Endothelial cell of umbilical vein (primary cell): ENCODE measurements around the gene CLEC16A. TPM values are rescaled to one million over a fixed set of nuclear protein-coding genes. Genes with fewer than 3 reads are reported as not detected.

Experiments
- BruUV-seq: library from RNA; stranded (reverse); fragments of 400-500 nt; replicated peaks from 2 replicates; lab custom pipeline; 2021; lab: Mats Ljungman, UMichigan
- CTCF ChIA-PET: fragments of 300-600, 350-600 bp; sonication (Branson Sonifier 250); formaldehyde crosslinking; loops from one replicate; lab custom pipeline; 2021; ENCODE audit warnings: antibody characterized with exemption, inconsistent platforms; lab: Charles Lee
- POLR2A ChIA-PET: fragments of 300-600, 350-600 bp; sonication (Branson Sonifier 250); formaldehyde crosslinking; loops from one replicate; lab custom pipeline; 2021; ENCODE audit warnings: antibody characterized with exemption, inconsistent platforms; lab: Charles Lee
- DNase-seq: peaks from one replicate; pipeline ENCODE4 v3.0.0-alpha.2; 2011; ENCODE audit warnings: low read depth, low spot score
- FAIRE-seq: peaks from 2 replicates; lab custom pipeline; 2011; peaks lifted over from hg19 to GRCh38; lab: Jason Lieb, UNC
- H2AFZ ChIP-seq: 2 replicates; pipeline ENCODE4 v1.6.0; 2012; ENCODE audit warnings: low read depth, low read length, control low read depth, inconsistent platforms
- H3K27ac ChIP-seq: 2 replicates; pipeline ENCODE4 v1.5.1; 2011; ENCODE audit warnings: low read depth, mild to moderate bottlenecking, control low read depth, low read length, moderate library complexity; ENCODE audit not compliant: insufficient read depth
- H3K27me3 ChIP-seq, 2 experiments: 2 replicates each; pipeline versions ENCODE4 v1.6.0 to v1.6.1; 2011; ENCODE audit warnings: low read length in 2 of 2, mixed read lengths in 1 of 2; ENCODE audit not compliant: control insufficient read depth in 2 of 2, insufficient read depth in 2 of 2
- H3K36me3 ChIP-seq, 2 experiments: 2 replicates in 1 of 2; 3 replicates in 1 of 2; pipeline ENCODE4 v1.5.1; 2011; ENCODE audit warnings: low read length in 2 of 2, mild to moderate bottlenecking in 1 of 2, moderate library complexity in 1 of 2; ENCODE audit not compliant: control insufficient read depth in 2 of 2, insufficient read depth in 2 of 2; ENCODE audit errors: extremely low read depth in 1 of 2
- H3K4me1 ChIP-seq: 3 replicates; pipeline ENCODE4 v1.5.1; 2011; ENCODE audit warnings: mild to moderate bottlenecking, low read length; ENCODE audit not compliant: control insufficient read depth, insufficient read depth; ENCODE audit errors: extremely low read depth
- H3K4me2 ChIP-seq: 2 replicates; pipeline ENCODE4 v1.6.1; 2011; ENCODE audit warnings: low read length, control low read depth, mixed read lengths; ENCODE audit not compliant: insufficient read depth
- H3K4me3 ChIP-seq, 3 experiments: fragments of 200-600 bp in 1 of 3; sonication (generic), shearing (Covaris generic) in 1 of 3; replicated peaks in 1 of 3; 2 replicates each; pipeline ENCODE4 v1.5.1; 2011 to 2016; ENCODE audit warnings: control low read depth in 3 of 3, low read length in 3 of 3, mild to moderate bottlenecking in 2 of 3, inconsistent platforms in 1 of 3, low read depth in 1 of 3, moderate library complexity in 1 of 3; ENCODE audit not compliant: insufficient read depth in 1 of 3
- H3K79me2 ChIP-seq: 2 replicates; pipeline ENCODE4 v1.6.0; 2012; ENCODE audit warnings: low read length, inconsistent platforms; ENCODE audit not compliant: control insufficient read depth, insufficient read depth
- H3K9ac ChIP-seq: replicated peaks from 2 replicates; pipeline ENCODE3; 2011; ENCODE audit warnings: low read length, control low read depth; ENCODE audit not compliant: insufficient read depth; ENCODE audit errors: extremely low read depth
- H3K9me1 ChIP-seq: replicated peaks from 3 replicates; pipeline ENCODE4 v1.6.0; 2011; ENCODE audit warnings: mild to moderate bottlenecking, low read length; ENCODE audit not compliant: control insufficient read depth, insufficient read depth; ENCODE audit errors: extremely low read depth
- H3K9me3 ChIP-seq: replicated peaks from 2 replicates; pipeline ENCODE4 v1.5.1; 2012; ENCODE audit warnings: low read length, inconsistent platforms; ENCODE audit not compliant: control insufficient read depth, insufficient read depth
- H4K20me1 ChIP-seq: replicated peaks from 2 replicates; pipeline ENCODE3; 2011; ENCODE audit warnings: mild to moderate bottlenecking, low read length; ENCODE audit not compliant: control insufficient read depth, insufficient read depth; ENCODE audit errors: extremely low read depth
- EZH2 ChIP-seq: IDR thresholded peaks from 2 replicates; pipeline ENCODE4 v1.6.1; 2012; ENCODE audit warnings: borderline replicate concordance, low read depth, mild to moderate bottlenecking, moderate library complexity, low read length, inconsistent platforms; ENCODE audit not compliant: severe bottlenecking
- FOS ChIP-seq: IDR thresholded peaks from 2 replicates; pipeline ENCODE4 v1.6.1; 2011; ENCODE audit warnings: mild to moderate bottlenecking, low read length, moderate library complexity, borderline replicate concordance; ENCODE audit not compliant: insufficient read depth
- GATA2 ChIP-seq: IDR thresholded peaks from 2 replicates; pipeline ENCODE4 v1.7.0; 2011; ENCODE audit warnings: low read depth, mild to moderate bottlenecking, moderate library complexity, mixed read lengths, low read length; ENCODE audit not compliant: insufficient read length, insufficient read depth
- JUN ChIP-seq: IDR thresholded peaks from 2 replicates; pipeline ENCODE4 v1.6.1; 2011; ENCODE audit warnings: borderline replicate concordance, low read depth; ENCODE audit not compliant: insufficient read length, insufficient read depth
- MYC ChIP-seq: IDR thresholded peaks from one replicate; pipeline ENCODE4 v1.6.1; 2011; ENCODE audit warnings: mild to moderate bottlenecking, low read depth, low read length
- POLR2A ChIP-seq: IDR thresholded peaks from 2 replicates; pipeline ENCODE4 v1.6.1; 2012; ENCODE audit warnings: low read depth, mild to moderate bottlenecking, control low read depth, low read length
- POLR2AphosphoS5 ChIP-seq: IDR thresholded peaks from 2 replicates; pipeline ENCODE4 v1.6.1; 2012; ENCODE audit warnings: low read depth, mild to moderate bottlenecking, control low read depth, low read length, moderate library complexity; ENCODE audit not compliant: insufficient read depth
- dilution Hi-C: fragments of 300-500 bp; cut with MboI; formaldehyde crosslinking; loops from one replicate; pipeline ENCODE4 v1.15.0; 2019; ENCODE audit warnings: low sequenced_read_pairs; ENCODE audit not compliant: extremely low pct_ligation_motif_present
- intact Hi-C: fragments of 100-400 bp; cut with micrococcal nuclease; formaldehyde crosslinking; loops from one replicate; pipeline ENCODE4 v1.10.0; 2022
- polyA plus RNA-seq, 4 experiments: library from polyadenylated mRNA; depleted of rRNA in 3 of 4; stranded (reverse) in 3 of 4; unstranded in 1 of 4; fragments of >200 nt; gene quantifications; 2 replicates each; pipeline versions ENCODE4 v1.2.1 to v1.2.3, GENCODE V29; 2011 to 2012; ENCODE audit warnings: missing spikeins in 1 of 4
- total RNA-seq: library from RNA; stranded (reverse); gene quantifications from 2 replicates; pipeline ENCODE4 v1.2.3, GENCODE V29; 2021
- TF ChIP-seq, protein P1 (sequence below): IDR thresholded peaks from 2 replicates; pipeline ENCODE4 v1.6.1; 2011; ENCODE audit not compliant: insufficient read depth, insufficient read length
- TF ChIP-seq, protein P2 (sequence below), 2 donors: IDR thresholded peaks; 1 replicate in 1 of 2; 2 replicates in 1 of 2; pipeline ENCODE4 v1.5.1; 2011; ENCODE audit warnings: low read length in 2 of 2, mild to moderate bottlenecking in 2 of 2, moderate library complexity in 2 of 2, control low read depth in 1 of 2, inconsistent platforms in 1 of 2, low read depth in 1 of 2; ENCODE audit not compliant: insufficient read depth in 1 of 2; ENCODE audit errors: extremely low read depth in 1 of 2

The CLEC16A gene
- total and polyA plus RNA-seq, 2 donors (not counting 3 experiments of a cell fraction or from before 2014, with no cell fraction given) = 11.4 to 23.3 TPM

DNA sequence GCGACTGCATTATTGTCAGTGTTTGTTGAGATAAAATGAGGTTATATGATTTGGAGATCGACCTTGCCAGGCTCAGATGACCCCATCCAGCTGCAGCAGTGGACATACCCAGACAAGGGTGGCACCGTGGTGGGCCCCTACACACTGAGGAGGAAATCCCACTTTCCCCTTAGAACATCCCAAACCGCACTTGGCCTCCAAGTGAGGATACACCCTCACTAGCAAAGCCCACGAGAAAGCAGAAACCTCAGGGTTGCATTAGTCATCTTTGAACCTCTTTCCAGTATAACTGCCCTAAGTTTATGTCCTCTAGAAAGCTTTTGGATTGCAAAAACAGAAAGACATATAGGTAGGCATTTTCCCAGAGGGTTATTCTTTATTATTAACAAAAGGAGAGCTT lies 101.5 kb downstream of the CLEC16A start:
- Histone ChIP-seq H3K27ac (no peak overlapping the region), H4K20me1 (no peaks in the 10 kb centered on the region), H3K4me2 (no peak overlapping the region), H3K9me3 (no peaks in the 10 kb centered on the region), H3K36me3 (peaks cover 2 to 14% of the 10 kb centered on the region in 2 experiments), H3K79me2 (no peaks in the 10 kb centered on the region), H3K9ac (no peak overlapping the region), H3K9me1 (no peaks in the 10 kb centered on the region), H2AFZ (no peak overlapping the region), H3K4me3 (no peak overlapping the region), H3K27me3 (no peaks in the 10 kb centered on the region), H3K4me1 (peaks cover 7% of the 10 kb centered on the region)
- intact Hi-C loops = no loop called here
- no TSS peak for BruUV-seq
- ChIA-PET POLR2A (no interaction called here), CTCF (interaction anchor here (0.9 to 1.1 kb wide), 3 partner anchors 12 to 210 kb away, joined by 3 to 4 read pairs (median 3); partner anchors contain the start of gene SOCS1)
- FAIRE-seq = no peak
- DNase-seq = no peak
- TF ChIP-seq POLR2A = no peak
- TF ChIP-seq JUN = no peak
- TF ChIP-seq, protein P1, sequence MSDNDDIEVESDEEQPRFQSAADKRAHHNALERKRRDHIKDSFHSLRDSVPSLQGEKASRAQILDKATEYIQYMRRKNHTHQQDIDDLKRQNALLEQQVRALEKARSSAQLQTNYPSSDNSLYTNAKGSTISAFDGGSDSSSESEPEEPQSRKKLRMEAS = no peak
- no peak for TF ChIP-seq POLR2AphosphoS5
- no peak for TF ChIP-seq FOS
- TF ChIP-seq, protein P2, sequence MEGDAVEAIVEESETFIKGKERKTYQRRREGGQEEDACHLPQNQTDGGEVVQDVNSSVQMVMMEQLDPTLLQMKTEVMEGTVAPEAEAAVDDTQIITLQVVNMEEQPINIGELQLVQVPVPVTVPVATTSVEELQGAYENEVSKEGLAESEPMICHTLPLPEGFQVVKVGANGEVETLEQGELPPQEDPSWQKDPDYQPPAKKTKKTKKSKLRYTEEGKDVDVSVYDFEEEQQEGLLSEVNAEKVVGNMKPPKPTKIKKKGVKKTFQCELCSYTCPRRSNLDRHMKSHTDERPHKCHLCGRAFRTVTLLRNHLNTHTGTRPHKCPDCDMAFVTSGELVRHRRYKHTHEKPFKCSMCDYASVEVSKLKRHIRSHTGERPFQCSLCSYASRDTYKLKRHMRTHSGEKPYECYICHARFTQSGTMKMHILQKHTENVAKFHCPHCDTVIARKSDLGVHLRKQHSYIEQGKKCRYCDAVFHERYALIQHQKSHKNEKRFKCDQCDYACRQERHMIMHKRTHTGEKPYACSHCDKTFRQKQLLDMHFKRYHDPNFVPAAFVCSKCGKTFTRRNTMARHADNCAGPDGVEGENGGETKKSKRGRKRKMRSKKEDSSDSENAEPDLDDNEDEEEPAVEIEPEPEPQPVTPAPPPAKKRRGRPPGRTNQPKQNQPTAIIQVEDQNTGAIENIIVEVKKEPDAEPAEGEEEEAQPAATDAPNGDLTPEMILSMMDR (IDR thresholded peaks at IDR 0.05; ENCODE audit: extremely low read depth in 1 of 2, insufficient read depth in 1 of 2, low read depth in 1 of 2, low read length in 2 of 2) = no peak
- no peak for TF ChIP-seq GATA2
- no peak for TF ChIP-seq MYC
- no peak for TF ChIP-seq EZH2
- dilution Hi-C loops = no loop called here
